WTC11 (cell line): ENCODE measurements around the gene PREX1.

Experiments used
- JUN ChIP-seq: sonication (generic); formaldehyde crosslinking; IDR thresholded peaks from 2 replicates; pipeline ENCODE4 v1.8.0; 2023; ENCODE audit warnings: mild to moderate bottlenecking, missing genetic modification reagents
- TF ChIP-seq, protein P1 (sequence below): sonication (generic); formaldehyde crosslinking; IDR thresholded peaks from 2 replicates; pipeline ENCODE4 v1.8.1; 2022; ENCODE audit warnings: mild to moderate bottlenecking, missing genetic modification reagents, moderate library complexity, borderline replicate concordance
- TF ChIP-seq, protein P2 (sequence below): sonication (generic); formaldehyde crosslinking; IDR thresholded peaks from 2 replicates; pipeline ENCODE4 v1.8.0; 2022; ENCODE audit warnings: missing genetic modification reagents
- TF ChIP-seq, protein P3 (sequence below): sonication (generic); formaldehyde crosslinking; IDR thresholded peaks from 2 replicates; pipeline ENCODE4 v1.8.1; 2023; ENCODE audit warnings: mild to moderate bottlenecking, missing genetic modification reagents, moderate library complexity
- TF ChIP-seq, protein P4 (sequence below): fragments of 200-600 bp; IDR thresholded peaks from 2 replicates; pipeline ENCODE4 v1.8.0; 2022; ENCODE audit warnings: antibody characterized with exemption
- TF ChIP-seq, protein P5 (sequence below): sonication (generic); formaldehyde crosslinking; IDR thresholded peaks from 2 replicates; pipeline ENCODE4 v1.8.0; 2022; ENCODE audit warnings: mild to moderate bottlenecking, missing genetic modification reagents

DNA sequence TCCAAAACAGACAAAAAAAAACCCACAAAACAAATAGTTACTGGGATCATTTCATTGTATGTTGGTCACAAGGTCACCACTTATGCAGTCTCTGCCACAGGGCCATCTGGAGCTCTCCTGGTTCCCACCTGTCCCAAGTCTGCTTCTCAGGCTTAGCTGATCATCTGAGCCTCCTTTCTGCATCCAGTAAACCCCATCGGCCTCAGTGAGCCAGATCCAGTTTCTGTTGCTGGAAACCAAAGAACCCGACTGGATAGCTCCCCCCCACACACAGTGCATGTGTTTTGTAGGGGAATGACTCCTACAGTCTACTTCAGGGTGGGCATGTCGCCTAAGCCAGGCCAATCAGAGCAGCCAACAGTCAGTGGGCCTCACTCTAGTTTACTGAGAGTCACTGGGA lies 233.3 kb downstream of the PREX1 start:
- TF ChIP-seq, protein P1, sequence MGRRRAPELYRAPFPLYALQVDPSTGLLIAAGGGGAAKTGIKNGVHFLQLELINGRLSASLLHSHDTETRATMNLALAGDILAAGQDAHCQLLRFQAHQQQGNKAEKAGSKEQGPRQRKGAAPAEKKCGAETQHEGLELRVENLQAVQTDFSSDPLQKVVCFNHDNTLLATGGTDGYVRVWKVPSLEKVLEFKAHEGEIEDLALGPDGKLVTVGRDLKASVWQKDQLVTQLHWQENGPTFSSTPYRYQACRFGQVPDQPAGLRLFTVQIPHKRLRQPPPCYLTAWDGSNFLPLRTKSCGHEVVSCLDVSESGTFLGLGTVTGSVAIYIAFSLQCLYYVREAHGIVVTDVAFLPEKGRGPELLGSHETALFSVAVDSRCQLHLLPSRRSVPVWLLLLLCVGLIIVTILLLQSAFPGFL (CRISPR knock-in tag) = no peak
- TF ChIP-seq, protein P2, sequence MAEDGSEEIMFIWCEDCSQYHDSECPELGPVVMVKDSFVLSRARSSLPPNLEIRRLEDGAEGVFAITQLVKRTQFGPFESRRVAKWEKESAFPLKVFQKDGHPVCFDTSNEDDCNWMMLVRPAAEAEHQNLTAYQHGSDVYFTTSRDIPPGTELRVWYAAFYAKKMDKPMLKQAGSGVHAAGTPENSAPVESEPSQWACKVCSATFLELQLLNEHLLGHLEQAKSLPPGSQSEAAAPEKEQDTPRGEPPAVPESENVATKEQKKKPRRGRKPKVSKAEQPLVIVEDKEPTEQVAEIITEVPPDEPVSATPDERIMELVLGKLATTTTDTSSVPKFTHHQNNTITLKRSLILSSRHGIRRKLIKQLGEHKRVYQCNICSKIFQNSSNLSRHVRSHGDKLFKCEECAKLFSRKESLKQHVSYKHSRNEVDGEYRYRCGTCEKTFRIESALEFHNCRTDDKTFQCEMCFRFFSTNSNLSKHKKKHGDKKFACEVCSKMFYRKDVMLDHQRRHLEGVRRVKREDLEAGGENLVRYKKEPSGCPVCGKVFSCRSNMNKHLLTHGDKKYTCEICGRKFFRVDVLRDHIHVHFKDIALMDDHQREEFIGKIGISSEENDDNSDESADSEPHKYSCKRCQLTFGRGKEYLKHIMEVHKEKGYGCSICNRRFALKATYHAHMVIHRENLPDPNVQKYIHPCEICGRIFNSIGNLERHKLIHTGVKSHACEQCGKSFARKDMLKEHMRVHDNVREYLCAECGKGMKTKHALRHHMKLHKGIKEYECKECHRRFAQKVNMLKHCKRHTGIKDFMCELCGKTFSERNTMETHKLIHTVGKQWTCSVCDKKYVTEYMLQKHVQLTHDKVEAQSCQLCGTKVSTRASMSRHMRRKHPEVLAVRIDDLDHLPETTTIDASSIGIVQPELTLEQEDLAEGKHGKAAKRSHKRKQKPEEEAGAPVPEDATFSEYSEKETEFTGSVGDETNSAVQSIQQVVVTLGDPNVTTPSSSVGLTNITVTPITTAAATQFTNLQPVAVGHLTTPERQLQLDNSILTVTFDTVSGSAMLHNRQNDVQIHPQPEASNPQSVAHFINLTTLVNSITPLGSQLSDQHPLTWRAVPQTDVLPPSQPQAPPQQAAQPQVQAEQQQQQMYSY (CRISPR knock-in tag) = no peak
- TF ChIP-seq, protein P3, sequence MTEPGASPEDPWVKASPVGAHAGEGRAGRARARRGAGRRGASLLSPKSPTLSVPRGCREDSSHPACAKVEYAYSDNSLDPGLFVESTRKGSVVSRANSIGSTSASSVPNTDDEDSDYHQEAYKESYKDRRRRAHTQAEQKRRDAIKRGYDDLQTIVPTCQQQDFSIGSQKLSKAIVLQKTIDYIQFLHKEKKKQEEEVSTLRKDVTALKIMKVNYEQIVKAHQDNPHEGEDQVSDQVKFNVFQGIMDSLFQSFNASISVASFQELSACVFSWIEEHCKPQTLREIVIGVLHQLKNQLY (CRISPR knock-in tag) = no peak
- TF ChIP-seq, protein P4, sequence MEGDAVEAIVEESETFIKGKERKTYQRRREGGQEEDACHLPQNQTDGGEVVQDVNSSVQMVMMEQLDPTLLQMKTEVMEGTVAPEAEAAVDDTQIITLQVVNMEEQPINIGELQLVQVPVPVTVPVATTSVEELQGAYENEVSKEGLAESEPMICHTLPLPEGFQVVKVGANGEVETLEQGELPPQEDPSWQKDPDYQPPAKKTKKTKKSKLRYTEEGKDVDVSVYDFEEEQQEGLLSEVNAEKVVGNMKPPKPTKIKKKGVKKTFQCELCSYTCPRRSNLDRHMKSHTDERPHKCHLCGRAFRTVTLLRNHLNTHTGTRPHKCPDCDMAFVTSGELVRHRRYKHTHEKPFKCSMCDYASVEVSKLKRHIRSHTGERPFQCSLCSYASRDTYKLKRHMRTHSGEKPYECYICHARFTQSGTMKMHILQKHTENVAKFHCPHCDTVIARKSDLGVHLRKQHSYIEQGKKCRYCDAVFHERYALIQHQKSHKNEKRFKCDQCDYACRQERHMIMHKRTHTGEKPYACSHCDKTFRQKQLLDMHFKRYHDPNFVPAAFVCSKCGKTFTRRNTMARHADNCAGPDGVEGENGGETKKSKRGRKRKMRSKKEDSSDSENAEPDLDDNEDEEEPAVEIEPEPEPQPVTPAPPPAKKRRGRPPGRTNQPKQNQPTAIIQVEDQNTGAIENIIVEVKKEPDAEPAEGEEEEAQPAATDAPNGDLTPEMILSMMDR = no peak
- TF ChIP-seq JUN (CRISPR knock-in tag) = no peak
- TF ChIP-seq, protein P5, sequence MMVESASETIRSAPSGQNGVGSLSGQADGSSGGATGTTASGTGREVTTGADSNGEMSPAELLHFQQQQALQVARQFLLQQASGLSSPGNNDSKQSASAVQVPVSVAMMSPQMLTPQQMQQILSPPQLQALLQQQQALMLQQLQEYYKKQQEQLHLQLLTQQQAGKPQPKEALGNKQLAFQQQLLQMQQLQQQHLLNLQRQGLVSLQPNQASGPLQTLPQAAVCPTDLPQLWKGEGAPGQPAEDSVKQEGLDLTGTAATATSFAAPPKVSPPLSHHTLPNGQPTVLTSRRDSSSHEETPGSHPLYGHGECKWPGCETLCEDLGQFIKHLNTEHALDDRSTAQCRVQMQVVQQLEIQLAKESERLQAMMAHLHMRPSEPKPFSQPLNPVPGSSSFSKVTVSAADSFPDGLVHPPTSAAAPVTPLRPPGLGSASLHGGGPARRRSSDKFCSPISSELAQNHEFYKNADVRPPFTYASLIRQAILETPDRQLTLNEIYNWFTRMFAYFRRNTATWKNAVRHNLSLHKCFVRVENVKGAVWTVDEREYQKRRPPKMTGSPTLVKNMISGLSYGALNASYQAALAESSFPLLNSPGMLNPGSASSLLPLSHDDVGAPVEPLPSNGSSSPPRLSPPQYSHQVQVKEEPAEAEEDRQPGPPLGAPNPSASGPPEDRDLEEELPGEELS (CRISPR knock-in tag) = no peak
